AML-193 (cell line): ENCODE data around the gene A2ML1.
A peak's percentile ranks its signal among the peaks of the same experiment; 100 is the strongest.
"Not testable (repeated sequence)": the region's sequence is repeated elsewhere in the genome, so short reads cannot be mapped to it uniquely, and the experiment has no call there.

Experiments
- DNase-seq, 2 experiments: peaks; one replicate each; lab custom pipeline; 2025; lab: John Stamatoyannopoulos, UW

The A2ML1 gene

GRCh38 chr12:8817856-8818255, 4.6 kb upstream of the A2ML1 start:
- DNase-seq = no peak

- DNase-seq = no peak
Measured at GRCh38 chr12:8818526-8818925, 3.9 kb upstream of the A2ML1 start.

GRCh38 chr12:8819666-8819980, 2.8 kb upstream of the A2ML1 start:
- no peak for DNase-seq

DNA sequence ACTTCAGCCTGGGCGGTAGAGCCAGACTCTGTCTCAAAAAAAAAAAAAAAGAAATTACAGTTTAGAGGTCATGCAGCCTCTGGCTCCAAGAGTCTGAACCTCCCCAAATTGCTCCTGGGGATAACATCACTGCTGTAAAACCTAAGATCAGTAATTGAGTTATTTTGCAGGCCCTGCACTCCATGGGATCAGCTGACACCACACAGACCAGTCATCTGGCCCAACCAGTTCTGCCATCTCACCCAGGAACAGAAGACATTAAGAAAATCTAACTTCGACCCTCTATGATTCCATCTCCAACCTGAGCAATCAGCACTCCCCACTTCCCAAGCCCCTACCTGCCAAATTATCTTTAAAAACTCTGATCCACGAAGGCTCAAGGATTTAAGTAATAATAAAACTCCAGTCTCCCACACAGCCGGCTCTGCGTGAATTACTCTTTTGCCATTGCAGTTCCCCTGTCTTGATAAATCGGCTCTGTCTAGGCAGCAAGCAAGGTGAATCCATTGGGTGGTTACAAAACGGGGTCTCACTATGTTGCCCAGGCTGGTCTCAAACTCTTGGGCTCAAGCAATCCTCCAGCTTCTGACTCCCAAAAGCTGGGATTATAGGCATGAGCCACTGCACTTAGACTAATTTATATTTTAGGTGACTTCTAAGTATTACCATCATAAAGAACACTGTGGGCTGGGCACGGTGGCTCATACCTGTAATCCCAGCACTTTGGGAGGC, 1.6 kb upstream of the A2ML1 start:
- not testable (repeated sequence) for DNase-seq

DNA sequence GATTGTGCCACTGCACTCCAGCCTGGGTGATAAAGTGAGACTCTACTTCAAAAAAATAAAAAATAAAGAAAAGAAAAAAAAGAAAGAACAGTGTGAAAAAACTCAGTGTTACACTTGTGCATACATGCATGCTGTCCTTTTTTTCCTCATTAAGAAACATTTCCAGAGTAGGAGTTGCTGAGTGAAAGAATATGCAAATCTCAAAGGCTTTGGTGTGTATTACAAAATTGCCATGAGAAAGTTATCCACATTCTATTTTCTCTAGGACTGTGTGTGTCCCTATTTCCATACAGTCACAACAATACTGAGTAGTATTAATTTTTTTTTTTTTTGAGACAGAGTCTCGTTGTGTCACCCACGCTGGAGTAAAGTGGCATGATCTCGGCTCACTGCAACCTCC, 830 bp upstream of the A2ML1 start:
- DNase-seq = no peak

DNA sequence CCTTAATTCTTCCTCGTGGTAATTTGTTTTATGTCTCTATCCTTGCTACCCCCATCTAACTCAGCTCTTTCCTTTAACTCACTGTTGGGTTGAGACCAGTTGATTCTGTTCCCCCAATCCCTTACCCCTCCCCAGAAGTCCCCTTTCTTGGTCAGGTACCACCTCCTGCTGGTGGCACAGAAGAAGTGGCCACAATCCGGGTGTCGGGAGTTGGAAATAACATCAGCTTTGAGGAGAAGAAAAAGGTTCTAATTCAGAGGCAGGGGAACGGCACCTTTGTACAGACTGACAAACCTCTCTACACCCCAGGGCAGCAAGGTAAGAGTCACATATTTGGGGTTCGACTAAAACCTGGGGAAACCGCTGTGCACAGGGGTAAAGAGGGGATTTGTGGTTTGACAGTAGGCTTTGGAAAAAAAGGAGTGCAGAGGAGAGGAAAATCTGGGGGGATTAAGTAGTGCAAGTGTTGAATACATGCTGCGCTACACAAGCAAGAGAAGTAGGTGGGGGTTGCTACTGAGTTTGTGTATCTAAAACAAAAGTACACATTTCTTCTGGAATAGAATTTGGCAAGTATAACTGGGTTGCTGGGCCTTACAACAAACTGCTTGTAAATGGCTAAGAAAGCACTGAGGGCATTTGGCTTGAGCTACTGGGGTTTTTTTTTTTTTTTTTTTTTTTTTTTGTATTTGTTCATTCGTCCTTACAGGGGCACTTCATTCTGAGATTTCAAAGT, 1.3 kb downstream of the A2ML1 start:
- DNase-seq = peak in 1 of 2 experiments; percentile 15

DNA sequence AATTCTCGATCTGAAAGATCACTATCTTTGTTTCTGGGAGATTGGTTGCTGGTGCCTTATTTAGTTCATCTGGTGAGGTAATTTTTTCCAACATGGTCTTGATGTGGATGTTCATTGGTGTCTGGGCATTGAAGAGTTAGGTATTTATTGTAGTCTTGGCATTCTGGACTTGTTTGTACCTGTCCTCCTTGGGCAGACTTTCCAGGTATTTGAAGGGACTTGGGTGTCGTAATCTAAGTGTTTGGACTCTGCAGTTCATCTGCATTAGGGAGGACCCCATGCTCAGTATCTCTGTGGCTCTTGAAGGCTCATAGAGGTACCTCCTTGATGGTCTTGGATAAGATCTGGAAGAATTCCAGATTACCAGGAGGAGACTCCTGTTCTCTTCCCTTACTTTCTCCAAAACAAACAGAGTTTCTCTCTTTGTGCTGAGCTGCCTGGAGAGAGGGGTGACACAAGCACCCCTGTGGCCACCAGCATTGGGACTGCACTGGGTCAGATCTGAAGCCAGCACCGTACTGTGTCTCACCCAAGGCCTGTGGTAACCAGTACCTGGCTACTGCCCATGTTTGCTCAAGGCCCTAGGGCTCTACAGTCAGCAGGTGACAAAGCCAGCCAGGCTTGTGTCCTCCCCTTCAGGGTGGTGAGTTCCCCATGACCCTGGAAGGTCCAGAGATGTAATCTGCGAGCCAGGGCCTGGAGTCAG, 5.3 kb downstream of the A2ML1 start:
- no peak for DNase-seq

DNA sequence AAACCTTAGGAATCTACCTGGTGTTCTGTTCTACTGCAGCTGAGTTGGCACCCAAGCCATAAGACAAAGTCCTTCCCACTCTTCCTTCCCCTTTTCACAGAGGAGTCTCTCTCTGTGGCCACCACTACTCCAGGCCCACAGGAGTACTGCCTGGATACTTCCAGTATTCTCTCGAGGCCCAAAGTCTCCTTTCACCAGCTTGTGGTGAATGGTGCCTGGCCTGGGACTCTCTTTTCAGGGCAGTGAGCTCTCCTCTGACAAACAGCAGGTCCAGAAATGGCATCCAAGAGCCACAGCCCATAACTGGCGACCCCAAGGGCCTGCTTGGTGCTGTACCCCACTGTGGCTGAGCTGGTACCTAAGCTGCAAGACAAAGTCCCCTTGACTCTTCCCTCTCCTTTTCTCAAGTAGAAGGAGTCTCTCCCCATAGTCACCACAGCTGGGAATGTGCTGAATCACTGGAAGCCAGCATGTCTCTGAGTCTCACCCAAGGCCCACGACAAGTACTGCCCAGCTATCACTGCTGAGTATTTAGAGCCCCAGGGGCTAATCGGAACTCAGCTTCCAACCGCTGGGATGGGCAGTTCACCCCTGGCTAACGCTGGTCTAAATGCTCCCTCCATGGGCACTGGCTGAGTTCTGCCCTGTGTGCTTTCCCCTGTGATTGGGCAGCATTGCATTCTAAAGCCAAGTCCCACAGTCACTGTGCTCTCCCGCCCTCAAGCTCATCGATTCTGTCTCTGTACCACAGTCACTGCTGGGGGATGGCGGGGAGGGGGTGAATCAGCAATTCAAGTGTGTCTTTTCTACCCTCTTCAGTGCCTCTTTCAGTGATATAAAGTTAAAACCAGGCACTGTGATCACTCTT, 6.1 kb downstream of the A2ML1 start:
- DNase-seq = no peak

GRCh38 chr12:8829125-8829518, 6.7 kb downstream of the A2ML1 start:
- DNase-seq = no peak

GRCh38 chr12:8829621-8830020, 7.2 kb downstream of the A2ML1 start:
- no peak for DNase-seq

DNA sequence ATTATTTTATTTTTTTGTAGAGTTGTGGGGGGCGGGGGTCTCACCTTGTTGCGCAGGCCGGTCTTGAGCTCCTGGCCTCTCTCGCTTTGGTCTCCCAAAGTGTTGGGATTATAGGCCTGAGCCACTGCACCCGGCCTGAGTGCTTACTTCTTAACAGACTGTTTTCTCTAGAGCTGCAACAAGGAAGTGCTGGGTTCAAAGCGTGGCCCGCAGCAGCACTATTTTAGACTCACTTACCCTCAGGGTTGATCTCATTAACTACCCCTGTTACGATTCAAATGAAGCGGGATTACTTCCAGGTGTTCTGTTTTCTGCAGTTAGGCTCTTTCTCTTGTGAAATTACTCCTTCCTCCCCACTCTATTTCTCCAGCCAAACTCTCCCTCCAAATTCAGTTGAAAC, 8.7 kb downstream of the A2ML1 start:
- no peak for DNase-seq

- DNase-seq = no peak
Measured at GRCh38 chr12:8832500-8832899, 10.1 kb downstream of the A2ML1 start.

DNA sequence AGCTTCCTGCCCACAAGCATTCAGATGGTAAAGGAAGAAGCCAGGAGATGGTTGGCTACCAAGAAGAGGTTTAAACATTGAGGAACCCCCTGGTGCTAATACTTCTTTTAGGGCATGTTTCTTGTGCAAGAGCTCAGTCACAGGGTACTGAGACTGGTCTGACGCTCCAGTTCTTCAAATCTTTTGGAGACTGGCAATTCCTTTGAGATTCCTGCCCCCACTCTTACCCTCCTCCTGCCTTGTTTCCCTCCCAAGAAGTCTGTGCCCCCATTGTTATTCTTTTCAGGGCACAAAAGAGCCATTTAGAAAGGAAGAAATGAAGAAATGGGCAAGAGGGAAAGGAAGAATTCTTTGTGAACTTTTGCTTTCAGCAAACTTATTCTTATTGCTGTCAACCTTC, 11.8 kb downstream of the A2ML1 start:
- no peak for DNase-seq

DNA sequence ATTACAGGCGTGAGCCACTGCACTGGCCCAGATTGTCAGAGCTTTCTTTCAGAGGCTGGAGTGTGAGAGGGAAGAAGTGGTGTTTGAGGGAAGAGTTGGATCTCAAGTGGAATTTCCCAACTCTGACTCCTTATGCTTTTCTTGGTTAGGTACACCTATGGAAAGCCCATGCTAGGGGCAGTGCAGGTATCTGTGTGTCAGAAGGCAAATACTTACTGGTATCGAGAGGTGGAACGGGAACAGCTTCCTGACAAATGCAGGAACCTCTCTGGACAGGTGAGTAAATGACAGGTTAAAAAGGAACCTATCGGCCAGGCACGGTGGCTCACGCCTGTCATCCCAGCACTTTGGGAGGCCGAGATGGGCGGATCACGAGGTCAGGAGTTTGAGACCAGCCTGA, 14.9 kb downstream of the A2ML1 start:
- no peak for DNase-seq

GRCh38 chr12:8840321-8840720, 17.9 kb downstream of the A2ML1 start:
- no peak for DNase-seq

GRCh38 chr12:8840938-8841633, 18.7 kb downstream of the A2ML1 start:
- no peak for DNase-seq

DNA sequence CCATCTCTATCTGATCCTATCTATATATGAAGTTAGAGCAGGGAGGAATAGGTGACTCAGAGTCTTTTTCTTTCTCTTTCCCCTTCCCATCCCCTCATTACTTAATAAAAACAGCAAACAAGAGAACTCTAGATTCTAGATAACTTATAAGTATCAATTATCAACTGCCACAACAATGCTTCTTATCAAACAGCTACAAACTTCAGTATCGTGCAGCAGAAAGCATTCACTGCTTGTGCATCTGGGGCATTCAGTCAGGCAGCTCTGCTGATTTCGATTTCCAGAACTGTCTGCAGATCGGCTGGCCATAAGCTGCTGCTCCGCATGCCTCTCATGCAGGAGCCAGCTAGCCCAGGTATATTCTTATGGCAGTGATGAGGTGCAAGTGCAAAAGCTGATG, 19.4 kb downstream of the A2ML1 start:
- DNase-seq = no peak

DNA sequence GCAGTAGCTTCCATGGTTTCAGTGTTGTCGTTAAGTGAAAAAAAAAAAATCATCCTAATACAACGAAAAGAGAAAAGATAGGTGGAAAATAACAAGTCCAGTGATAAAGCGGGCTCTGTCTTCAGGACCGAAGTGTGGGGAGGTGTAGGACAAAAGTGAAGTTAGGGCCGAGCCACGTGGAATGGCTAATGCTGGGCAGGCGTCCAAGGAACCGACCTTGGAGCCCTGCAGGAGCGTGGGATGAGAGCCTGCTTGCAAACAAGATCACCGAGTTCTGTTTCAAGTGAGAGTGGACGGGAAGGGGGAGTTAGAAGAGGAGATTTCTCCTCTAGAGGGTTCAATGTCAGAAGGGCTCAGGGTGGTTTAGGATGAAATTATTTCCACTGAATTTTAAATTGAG, 22.2 kb downstream of the A2ML1 start:
- no peak for DNase-seq

- DNase-seq = no peak
Measured at GRCh38 chr12:8846305-8846704, 23.9 kb downstream of the A2ML1 start.

- no peak for DNase-seq
Measured at GRCh38 chr12:8847435-8847834, 25.0 kb downstream of the A2ML1 start.

DNA sequence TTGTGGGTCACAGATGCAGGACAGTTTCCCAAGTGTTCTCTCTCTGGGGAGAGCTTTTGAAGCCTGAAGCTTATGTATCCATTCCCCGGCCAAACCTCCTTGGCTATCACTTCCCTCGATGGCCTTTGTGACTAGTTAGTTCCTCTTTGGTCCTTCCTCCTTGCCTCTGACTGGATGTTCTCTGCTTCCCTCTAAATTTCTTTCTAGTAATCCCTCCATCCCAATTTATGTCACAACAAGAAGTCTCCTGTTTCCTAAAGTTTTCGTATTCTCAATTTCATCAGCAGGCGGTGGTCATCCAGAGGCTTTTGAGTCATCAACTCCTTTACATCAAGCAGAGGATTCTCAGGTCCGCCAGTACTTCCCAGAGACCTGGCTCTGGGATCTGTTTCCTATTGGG, 27.5 kb downstream of the A2ML1 start:
- peak in 1 of 2 experiments; percentile 11 for DNase-seq

DNA sequence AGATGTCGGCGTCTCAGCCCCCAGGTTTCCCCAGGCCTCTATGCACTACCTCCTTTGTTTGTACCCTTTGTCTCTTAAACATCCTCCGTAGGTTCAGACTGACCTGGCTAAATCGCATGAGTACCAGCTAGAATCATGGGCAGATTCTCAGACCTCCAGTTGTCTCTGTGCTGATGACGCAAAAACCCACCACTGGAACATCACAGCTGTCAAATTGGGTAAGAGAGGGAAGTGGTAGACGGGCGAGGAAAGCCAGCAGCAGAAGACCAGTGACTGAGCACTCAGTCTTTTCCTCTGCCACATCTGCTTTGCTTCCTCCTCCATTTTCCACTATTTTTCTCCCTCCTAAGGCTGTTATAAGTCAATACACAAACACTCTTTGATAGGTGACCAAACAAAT, 29.7 kb downstream of the A2ML1 start:
- no peak for DNase-seq
